MCF 10A (cell line): Measurements from ENCODE around the gene RAI1. TPM values are rescaled to one million over a fixed set of nuclear protein-coding genes. Genes with fewer than 3 reads are reported as not detected.

ENCODE experiments used
- BruUV-seq: library from RNA; stranded (reverse); fragments of 400-500 nt; replicated peaks from 2 replicates; lab custom pipeline; 2021; lab: Mats Ljungman, UMichigan
- CTCF ChIA-PET: fragments of 300-600 bp; sonication (Branson Sonifier 250); formaldehyde crosslinking; extraction: SDS; loops from one replicate; lab custom pipeline; 2021; ENCODE audit warnings: antibody characterized with exemption, inconsistent platforms; lab: Yijun Ruan, JAX
- POLR2A ChIA-PET: fragments of 300-600, 350-650 bp; sonication (Branson Sonifier 250); formaldehyde crosslinking; extraction: SDS; loops from one replicate; lab custom pipeline; 2020; ENCODE audit warnings: antibody characterized with exemption, inconsistent platforms; lab: Yijun Ruan, JAX
- DNase-seq: peaks from one replicate; pipeline ENCODE4 v3.0.0-alpha.2; 2018; ENCODE audit not compliant: unreplicated experiment
- H3K27ac Mint-ChIP-seq: one replicate; pipeline ENCODE4 v1.8.0; 2022; ENCODE audit warnings: mild to moderate bottlenecking, low read depth, mixed read lengths; ENCODE audit not compliant: unreplicated experiment
- H3K27me3 Mint-ChIP-seq: one replicate; pipeline ENCODE4 v1.8.0; 2022; ENCODE audit warnings: mixed read lengths; ENCODE audit not compliant: insufficient read depth, unreplicated experiment
- H3K36me3 Mint-ChIP-seq: one replicate; pipeline ENCODE4 v1.8.0; 2022; ENCODE audit warnings: mild to moderate bottlenecking, moderate library complexity, mixed read lengths; ENCODE audit not compliant: insufficient read depth, unreplicated experiment
- H3K4me1 Mint-ChIP-seq: one replicate; pipeline ENCODE4 v1.8.0; 2022; ENCODE audit warnings: mixed read lengths; ENCODE audit not compliant: insufficient read depth, unreplicated experiment
- H3K4me3 Mint-ChIP-seq: one replicate; pipeline ENCODE4 v1.8.0; 2022; ENCODE audit warnings: mild to moderate bottlenecking, moderate library complexity, mixed read lengths; ENCODE audit not compliant: unreplicated experiment
- H3K9me3 Mint-ChIP-seq: one replicate; pipeline ENCODE4 v1.8.0; 2022; ENCODE audit warnings: mixed read lengths; ENCODE audit not compliant: unreplicated experiment
- intact Hi-C: fragments of 100-400 bp; cut with micrococcal nuclease; formaldehyde crosslinking; loops from 2 replicates; pipeline ENCODE4 v1.14.1; 2022
- total RNA-seq: library from RNA; stranded (reverse); gene quantifications from 2 replicates; pipeline ENCODE4 v1.2.3, GENCODE V29; 2022
- TF ChIP-seq, protein P1 (sequence below): fragments of 200-600 bp; IDR thresholded peaks from one replicate; pipeline ENCODE4 v1.8.0; 2022; ENCODE audit warnings: antibody characterized with exemption, mild to moderate bottlenecking; ENCODE audit not compliant: unreplicated experiment

Gene RAI1
- total RNA-seq, 1 experiment from 2014 or later = 30.4 TPM

DNA sequence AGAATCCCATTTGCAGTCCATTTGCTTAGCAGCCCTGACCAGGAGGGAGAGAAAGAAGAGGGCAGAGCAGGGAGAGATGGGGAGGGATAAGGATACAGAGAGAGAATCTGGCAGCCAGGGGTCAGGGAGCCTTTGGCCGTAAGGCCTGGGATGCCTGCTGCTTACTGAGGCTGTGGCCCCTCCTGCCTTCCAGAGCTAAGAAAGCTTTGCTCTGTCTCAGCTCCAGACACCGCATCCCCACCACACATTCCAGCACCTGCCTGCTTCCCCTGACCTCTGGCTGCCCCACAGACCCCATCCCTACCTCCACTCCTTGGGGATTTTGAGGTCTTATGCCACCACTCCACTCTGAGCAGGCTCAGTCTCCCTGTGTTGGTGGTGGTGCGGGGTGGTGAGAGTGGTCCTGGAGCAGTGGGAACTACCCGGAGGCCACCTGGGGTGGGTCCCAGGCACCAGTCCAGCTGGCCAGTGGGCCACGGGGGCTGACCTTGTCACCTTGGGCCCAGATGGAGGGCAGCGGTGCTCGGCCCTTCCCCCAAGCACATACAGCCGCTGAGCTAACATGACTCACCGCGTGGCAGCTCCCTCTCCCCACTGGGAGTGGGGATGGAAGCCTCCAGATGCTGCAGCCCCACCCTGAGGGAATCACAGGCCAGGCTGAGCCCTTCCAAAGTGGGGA, 58.3 kb downstream of the RAI1 start:
- ChIA-PET CTCF (interaction anchor here (0.6 to 2.0 kb wide), 12 partner anchors 11 to 148 kb away, joined by 3 to 10 read pairs (median 3); no protein-coding TSS in a partner anchor), POLR2A (interaction anchor here (0.5 to 3.0 kb wide), 16 partner anchors 9 to 100 kb away, joined by 3 to 14 read pairs (median 4); no protein-coding TSS in a partner anchor)
- Mint-ChIP-seq H3K27ac (peak overlapping the region; percentile 81), H3K36me3 (peaks cover 12% of the 10 kb centered on the region), H3K4me3 (peak overlapping the region; percentile 52), H3K4me1 (peaks cover 59% of the 10 kb centered on the region), H3K27me3 (no peaks in the 10 kb centered on the region), H3K9me3 (no peaks in the 10 kb centered on the region)
- no TSS peak for BruUV-seq
- DNase-seq = peak; percentile 50
- TF ChIP-seq, protein P1, sequence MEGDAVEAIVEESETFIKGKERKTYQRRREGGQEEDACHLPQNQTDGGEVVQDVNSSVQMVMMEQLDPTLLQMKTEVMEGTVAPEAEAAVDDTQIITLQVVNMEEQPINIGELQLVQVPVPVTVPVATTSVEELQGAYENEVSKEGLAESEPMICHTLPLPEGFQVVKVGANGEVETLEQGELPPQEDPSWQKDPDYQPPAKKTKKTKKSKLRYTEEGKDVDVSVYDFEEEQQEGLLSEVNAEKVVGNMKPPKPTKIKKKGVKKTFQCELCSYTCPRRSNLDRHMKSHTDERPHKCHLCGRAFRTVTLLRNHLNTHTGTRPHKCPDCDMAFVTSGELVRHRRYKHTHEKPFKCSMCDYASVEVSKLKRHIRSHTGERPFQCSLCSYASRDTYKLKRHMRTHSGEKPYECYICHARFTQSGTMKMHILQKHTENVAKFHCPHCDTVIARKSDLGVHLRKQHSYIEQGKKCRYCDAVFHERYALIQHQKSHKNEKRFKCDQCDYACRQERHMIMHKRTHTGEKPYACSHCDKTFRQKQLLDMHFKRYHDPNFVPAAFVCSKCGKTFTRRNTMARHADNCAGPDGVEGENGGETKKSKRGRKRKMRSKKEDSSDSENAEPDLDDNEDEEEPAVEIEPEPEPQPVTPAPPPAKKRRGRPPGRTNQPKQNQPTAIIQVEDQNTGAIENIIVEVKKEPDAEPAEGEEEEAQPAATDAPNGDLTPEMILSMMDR = no peak
- intact Hi-C loops = loop anchor here (5.0 kb wide), 1 partner anchor 47 kb away; no protein-coding TSS in a partner anchor

DNA sequence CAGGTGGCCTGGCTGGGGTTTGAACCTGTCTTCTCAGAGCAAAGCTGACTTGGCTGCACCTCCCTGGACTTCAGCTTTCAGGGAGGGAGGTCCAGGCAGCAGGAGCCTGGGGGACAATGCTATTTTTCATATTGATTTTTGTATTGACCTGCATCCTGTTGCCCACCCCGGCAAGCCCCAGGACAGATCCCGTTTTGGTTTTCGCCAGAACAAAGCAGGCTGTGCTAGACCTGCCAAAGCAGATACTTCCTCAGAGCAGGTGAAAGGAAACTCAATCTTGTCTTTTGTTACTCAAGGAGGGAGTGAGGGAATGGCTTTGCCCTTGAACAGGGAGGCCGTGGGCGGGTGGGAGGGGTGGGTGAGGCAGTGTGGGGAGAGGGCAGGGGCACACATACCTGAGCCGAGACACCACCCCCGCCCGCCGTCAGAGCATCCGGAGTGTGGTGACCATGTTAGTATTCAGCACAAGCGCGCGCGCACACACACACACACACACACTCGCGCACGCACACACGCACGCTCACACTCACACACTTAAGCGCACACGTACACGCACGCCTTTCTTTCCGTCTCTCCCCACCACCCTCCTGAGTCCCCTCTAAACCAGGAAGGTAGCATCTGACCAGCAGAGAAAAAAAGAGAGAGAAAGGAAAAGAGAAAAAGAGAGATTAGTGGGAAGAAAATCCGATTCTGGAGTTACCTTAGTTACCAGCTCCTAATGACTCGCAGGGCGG, 59.5 kb downstream of the RAI1 start:
- H3K9me3 Mint-ChIP-seq = no peaks in the 10 kb centered on the region
- CTCF ChIA-PET = interaction anchor here (1.0 to 2.0 kb wide), 6 partner anchors 10 to 60 kb away, joined by 3 to 10 read pairs (median 4); no protein-coding TSS in a partner anchor
- intact Hi-C loops = loop anchor here (5.0 kb wide), 1 partner anchor 48 kb away; no protein-coding TSS in a partner anchor
- H3K4me1 Mint-ChIP-seq = peaks cover 68% of the 10 kb centered on the region
- H3K27me3 Mint-ChIP-seq = no peaks in the 10 kb centered on the region
- DNase-seq = no peak
- POLR2A ChIA-PET = interaction anchor here (1.0 to 3.0 kb wide), 8 partner anchors 10 to 98 kb away, joined by 3 to 14 read pairs (median 5); no protein-coding TSS in a partner anchor
- peak overlapping the region; percentile 40 for H3K4me3 Mint-ChIP-seq
- H3K36me3 Mint-ChIP-seq = peaks cover 13% of the 10 kb centered on the region
- TF ChIP-seq, protein P1 = no peak
- BruUV-seq = no TSS peak
- peak overlapping the region; percentile 74 for H3K27ac Mint-ChIP-seq

DNA sequence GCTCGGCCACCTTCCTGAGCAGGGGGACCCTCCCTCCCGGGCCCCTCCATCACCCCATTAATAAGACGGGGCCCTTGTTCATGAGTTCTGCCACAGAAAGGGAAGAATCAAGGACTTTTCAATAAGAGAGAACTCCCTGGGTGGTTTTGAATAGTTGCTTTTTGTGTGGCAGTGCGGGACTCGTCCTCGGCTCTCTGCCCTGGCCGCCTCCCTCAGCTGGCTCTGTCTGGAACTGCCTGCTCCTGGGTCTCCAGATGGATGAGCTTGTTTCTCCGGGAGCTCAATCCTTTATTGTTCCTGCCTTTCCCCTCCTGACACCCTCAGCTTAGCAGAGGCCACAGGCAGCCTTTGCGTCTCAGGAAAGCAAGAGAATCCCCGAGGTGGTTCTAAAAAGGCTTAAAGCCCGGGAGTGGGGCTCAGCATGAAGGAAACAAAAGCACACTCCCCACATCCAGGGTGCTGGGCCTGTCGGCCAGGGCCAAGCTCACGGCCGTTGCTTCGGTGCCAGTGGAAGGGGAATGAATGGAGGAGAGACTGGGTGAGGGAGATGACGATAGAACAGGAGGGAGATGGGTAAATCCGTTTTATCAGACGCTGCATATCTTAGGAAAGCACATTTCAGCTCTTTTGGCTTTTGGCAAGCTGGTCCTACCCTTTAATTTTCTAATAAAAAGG, 60.2 kb downstream of the RAI1 start:
- peak overlapping the region; percentile 74 for H3K27ac Mint-ChIP-seq
- no TSS peak for BruUV-seq
- ChIA-PET CTCF (interaction anchor here (0.5 to 1.5 kb wide), 4 partner anchors 12 to 504 kb away, joined by 3 to 4 read pairs (median 4); no protein-coding TSS in a partner anchor), POLR2A (interaction anchor here (2.3 kb wide), 1 partner anchor 33 kb away, joined by 7 read pairs; no protein-coding TSS in a partner anchor)
- no peaks in the 10 kb centered on the region for H3K9me3 Mint-ChIP-seq
- H3K36me3 Mint-ChIP-seq = peaks cover 6% of the 10 kb centered on the region
- no peaks in the 10 kb centered on the region for H3K27me3 Mint-ChIP-seq
- TF ChIP-seq, protein P1 = no peak
- peaks cover 61% of the 10 kb centered on the region for H3K4me1 Mint-ChIP-seq
- DNase-seq = no peak
- H3K4me3 Mint-ChIP-seq = peak overlapping the region; percentile 40
- intact Hi-C loops = loop anchor here (5.0 kb wide), 1 partner anchor 49 kb away; no protein-coding TSS in a partner anchor
